ENCODE data around the gene DLGAP1. TPM values are rescaled to one million over a fixed set of nuclear protein-coding genes. Genes with fewer than 3 reads are reported as not detected.

Gene DLGAP1
- total RNA-seq, 1 donor from 2014 or later: 3.7 TPM

- Mint-ChIP-seq H3K4me3 (no peak overlapping the region), H3K27me3 (no peaks in the 10 kb centered on the region), H3K27ac (peak overlapping the region; percentile 32), H3K36me3 (peaks cover 54% of the 10 kb centered on the region), H3K9me3 (peaks cover 3% of the 10 kb centered on the region), H3K4me1 (ENCODE audit: unreplicated experiment) (peaks cover 42% of the 10 kb centered on the region)
- no peak for DNase-seq (ENCODE audit: extremely low spot score, unreplicated experiment)
- TF ChIP-seq CTCF (conservative IDR thresholded peaks at IDR 0.05): no peak
Measured at GRCh38 chr18:3461704-3462103, 993.4 kb downstream of the DLGAP1 start.

GRCh38 chr18:3460823-3461398 lies 994.2 kb downstream of the DLGAP1 start:
- Mint-ChIP-seq H3K9me3 (peaks cover 3% of the 10 kb centered on the region), H3K4me3 (no peak overlapping the region), H3K27ac (no peak overlapping the region), H3K27me3 (no peaks in the 10 kb centered on the region), H3K4me1 (ENCODE audit: unreplicated experiment) (peaks cover 41% of the 10 kb centered on the region), H3K36me3 (peaks cover 60% of the 10 kb centered on the region)
- no peak for TF ChIP-seq CTCF (conservative IDR thresholded peaks at IDR 0.05)
- no peak for DNase-seq (ENCODE audit: extremely low spot score, unreplicated experiment)

- TF ChIP-seq CTCF (conservative IDR thresholded peaks at IDR 0.05): no peak
- Mint-ChIP-seq H3K27ac (peak overlapping the region; percentile 61), H3K27me3 (no peaks in the 10 kb centered on the region), H3K9me3 (peaks cover 3% of the 10 kb centered on the region), H3K4me3 (peak overlapping the region; percentile 37), H3K4me1 (ENCODE audit: unreplicated experiment) (peaks cover 55% of the 10 kb centered on the region), H3K36me3 (peaks cover 64% of the 10 kb centered on the region)
- DNase-seq (ENCODE audit: extremely low spot score, unreplicated experiment): no peak
Measured at GRCh38 chr18:3458952-3459853, 995.9 kb downstream of the DLGAP1 start.

- H3K9me3 Mint-ChIP-seq: peaks cover 3% of the 10 kb centered on the region
- peak overlapping the region; percentile 37 for H3K4me3 Mint-ChIP-seq
- TF ChIP-seq CTCF (conservative IDR thresholded peaks at IDR 0.05): no peak
Measured at GRCh38 chr18:3458378-3458777, 996.7 kb downstream of the DLGAP1 start.

GRCh38 chr18:3457261-3457724 lies 997.8 kb downstream of the DLGAP1 start:
- Mint-ChIP-seq H3K27ac (peak overlapping the region; percentile 99), H3K4me3 (peak overlapping the region; percentile 98), H3K4me1 (ENCODE audit: unreplicated experiment) (peaks cover 59% of the 10 kb centered on the region), H3K36me3 (peaks cover 67% of the 10 kb centered on the region), H3K27me3 (peaks cover 6% of the 10 kb centered on the region), H3K9me3 (peaks cover 3% of the 10 kb centered on the region)
- DNase-seq (ENCODE audit: extremely low spot score, unreplicated experiment): no peak
- no peak for TF ChIP-seq CTCF (conservative IDR thresholded peaks at IDR 0.05)

More at GRCh38 chr18:3458378-3458777, 996.7 kb downstream of the DLGAP1 start:
- H3K4me1 Mint-ChIP-seq (ENCODE audit: unreplicated experiment): peaks cover 60% of the 10 kb centered on the region
- DNase-seq (ENCODE audit: extremely low spot score, unreplicated experiment): no peak
- no peaks in the 10 kb centered on the region for H3K27me3 Mint-ChIP-seq
- H3K36me3 Mint-ChIP-seq: peaks cover 64% of the 10 kb centered on the region
- peak overlapping the region; percentile 61 for H3K27ac Mint-ChIP-seq

Measured in type B pancreatic cell (in vitro differentiated cells).